HG02588 (cell line): Measurements from ENCODE around the gene CCL13.
A peak's percentile ranks its signal among the peaks of the same experiment; 100 is the strongest.

Experiments
- ATAC-seq: cut with Tn5 transposase; IDR thresholded peaks from one replicate; pipeline ENCODE4 v1.9.1; 2021; ENCODE audit warnings: mild to moderate bottlenecking, moderate library complexity; ENCODE audit not compliant: unreplicated experiment

The CCL13 gene

DNA sequence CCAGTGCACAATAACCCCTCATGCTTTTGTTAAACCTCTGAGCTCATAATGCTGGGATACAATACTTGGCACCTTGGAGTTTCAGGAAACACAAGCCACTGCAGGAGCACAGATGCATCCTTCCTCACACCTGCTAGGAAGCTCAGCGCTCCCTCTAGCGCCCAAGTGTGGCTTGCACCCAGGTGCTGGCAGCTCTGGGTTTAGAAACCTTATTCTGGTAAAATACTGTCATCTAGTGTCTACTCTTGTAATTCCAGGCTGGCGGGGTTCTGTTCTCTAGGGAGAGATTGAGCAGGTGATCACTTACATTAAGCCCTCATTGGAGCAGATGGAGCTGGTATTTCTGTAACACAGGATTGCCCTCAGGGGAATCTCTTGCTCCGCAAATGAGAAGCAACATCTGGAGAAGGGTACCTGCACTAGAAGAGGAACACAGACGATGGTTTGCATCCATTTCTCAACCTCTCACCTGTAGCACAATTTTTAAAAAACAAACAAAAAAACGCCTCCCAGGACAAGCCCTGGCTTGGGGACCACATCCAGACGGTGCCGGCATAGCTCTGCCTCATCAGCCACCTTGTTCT lies 5.3 kb downstream of the CCL13 start:
- ATAC-seq = no peak

DNA sequence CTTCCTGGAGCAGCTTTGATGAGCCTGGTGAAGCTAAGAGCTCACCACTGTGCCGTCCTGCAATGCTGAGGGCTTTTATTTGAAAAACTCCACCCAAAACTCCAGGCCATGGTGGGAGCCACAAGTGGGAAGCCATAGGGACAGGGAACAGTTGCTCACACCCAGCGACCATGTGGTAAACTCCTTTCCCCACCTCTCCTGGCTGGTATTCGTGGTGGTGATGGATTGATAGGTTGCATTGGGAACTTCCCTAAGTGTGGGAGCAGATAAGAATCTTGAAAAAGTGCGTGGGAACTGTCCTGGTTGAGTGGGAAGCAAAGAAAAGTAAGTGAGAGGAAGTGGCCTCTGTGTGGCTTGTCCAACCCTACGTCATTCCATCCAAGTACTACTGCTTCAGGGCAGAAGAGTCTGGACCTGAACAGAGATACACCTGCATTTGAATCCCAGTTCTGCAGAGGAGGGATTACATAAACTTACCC lies 6.9 kb downstream of the CCL13 start, which contains the start of gene CCL1:
Gene CCL1, minus strand, starts transcription at position 51 of the 479 bp plus-strand sequence. CDS start 72 bp downstream, outside the sequence.
- no peak for ATAC-seq

DNA sequence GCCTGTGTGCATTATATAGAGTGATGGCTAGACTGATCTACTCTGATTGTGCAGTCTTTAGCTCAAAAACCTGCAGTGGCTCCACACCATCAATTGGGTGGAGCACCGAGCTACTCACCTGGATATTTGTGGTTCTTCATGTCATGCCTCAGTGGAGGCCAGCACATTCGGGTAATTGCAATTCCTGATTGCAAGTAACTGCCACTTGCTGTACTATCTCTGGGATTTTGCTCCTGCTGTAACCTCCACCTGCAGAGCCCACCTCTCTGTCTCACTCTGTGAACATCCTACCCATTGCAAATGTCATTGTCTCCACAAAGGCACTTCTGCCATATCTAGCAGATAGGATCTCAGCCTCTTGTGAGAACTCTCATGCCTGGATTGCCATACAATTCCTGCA lies 8.5 kb downstream of the CCL13 start:
- no peak for ATAC-seq

DNA sequence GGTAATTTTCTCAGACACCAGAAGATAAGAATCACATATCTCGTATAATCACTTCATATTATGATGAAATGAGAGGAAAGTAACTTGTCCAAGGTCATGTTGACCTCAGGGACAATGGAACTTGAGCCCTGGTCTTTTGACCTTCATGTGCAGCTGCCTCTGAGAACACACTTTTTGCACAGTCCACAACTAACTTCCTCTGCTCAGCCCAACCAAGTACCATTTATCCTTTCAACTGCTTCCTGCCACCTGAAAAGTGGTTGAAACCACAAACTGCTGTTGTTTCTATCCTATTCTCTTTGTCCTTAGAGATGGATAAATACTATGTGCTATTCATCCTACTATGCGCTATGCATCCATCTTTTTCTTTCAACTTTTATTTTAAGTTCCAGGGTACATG lies 9.1 kb downstream of the CCL13 start:
- ATAC-seq = no peak

DNA sequence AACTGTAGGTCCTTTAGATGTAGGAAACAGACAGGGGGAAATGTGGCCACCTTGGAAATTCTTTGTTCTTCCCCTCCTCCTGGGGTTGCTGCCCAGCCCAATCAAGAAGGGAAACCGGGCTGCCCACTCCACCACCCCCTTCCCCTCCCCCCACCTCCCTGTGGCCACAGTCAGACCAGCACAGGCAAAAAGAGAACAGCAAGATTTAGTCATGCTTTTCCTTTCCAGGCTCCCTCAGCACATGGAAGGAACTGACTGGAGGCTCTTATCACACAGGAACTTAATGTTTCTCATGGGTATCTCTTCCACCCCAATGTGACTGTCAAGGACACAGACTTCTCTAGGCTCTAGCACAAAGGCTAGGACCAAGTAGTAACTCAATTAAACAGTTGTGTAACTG lies 9.7 kb downstream of the CCL13 start:
- no peak for ATAC-seq

DNA sequence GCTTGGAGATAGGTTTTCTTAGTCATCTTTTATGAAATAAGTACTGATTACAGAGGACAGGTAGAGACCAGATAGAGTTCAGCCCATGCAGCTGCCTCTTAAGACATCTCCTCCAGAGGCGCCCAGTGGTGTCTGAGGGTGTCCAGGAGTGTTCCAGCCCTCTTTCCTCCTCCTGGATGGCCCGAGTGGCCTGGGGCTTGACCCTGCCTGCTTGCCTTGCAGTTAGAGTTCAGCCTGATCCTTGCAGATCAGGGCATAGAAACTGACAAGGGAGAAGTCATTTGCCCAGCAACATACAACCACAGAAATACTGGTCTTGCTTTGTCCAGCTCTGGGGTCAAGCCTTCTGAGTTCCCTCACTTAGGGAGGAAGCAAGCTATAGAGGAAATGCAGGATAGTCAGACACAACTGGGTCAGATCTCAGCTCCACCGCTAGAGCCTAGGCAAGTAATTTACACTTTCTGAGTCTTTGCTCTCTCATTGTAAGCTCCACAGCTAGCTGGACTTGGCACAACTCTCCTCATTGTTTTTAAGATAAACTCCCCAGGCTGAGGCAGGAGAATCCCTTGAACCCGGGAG lies 10.3 kb downstream of the CCL13 start:
- no peak for ATAC-seq

DNA sequence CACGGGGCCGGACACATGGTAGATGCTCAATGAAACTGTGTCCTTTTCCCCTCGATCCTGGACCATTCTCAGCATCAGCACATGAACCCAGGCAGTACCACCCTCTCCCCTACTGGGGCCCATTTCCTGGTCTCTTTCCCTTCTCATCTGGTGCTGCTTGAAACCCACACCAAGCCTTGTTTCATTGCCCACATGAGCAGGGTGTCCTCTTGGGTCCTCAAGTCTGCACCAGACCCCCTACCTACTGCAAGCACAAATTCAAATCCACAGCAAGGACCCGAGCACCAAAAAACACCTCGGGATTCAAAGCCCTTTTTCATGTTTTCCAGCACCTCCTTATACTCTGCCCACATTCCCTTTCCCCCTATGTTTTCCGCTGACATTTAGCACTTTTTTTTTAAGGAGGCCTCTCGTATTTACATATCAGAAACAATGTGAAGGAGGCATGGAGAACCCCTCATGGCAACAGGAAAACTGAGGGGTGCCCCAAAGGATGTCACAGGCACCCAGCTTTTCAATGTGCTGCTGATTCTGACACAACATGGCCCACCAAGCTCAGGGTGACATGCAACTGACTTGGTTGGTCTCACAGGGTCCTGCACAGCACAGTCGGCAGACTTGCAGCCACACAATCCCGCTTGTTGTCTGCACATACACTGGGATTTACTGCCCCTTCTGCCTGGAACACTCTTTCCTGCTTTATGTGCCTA lies 11.4 kb downstream of the CCL13 start:
- ATAC-seq = no peak

DNA sequence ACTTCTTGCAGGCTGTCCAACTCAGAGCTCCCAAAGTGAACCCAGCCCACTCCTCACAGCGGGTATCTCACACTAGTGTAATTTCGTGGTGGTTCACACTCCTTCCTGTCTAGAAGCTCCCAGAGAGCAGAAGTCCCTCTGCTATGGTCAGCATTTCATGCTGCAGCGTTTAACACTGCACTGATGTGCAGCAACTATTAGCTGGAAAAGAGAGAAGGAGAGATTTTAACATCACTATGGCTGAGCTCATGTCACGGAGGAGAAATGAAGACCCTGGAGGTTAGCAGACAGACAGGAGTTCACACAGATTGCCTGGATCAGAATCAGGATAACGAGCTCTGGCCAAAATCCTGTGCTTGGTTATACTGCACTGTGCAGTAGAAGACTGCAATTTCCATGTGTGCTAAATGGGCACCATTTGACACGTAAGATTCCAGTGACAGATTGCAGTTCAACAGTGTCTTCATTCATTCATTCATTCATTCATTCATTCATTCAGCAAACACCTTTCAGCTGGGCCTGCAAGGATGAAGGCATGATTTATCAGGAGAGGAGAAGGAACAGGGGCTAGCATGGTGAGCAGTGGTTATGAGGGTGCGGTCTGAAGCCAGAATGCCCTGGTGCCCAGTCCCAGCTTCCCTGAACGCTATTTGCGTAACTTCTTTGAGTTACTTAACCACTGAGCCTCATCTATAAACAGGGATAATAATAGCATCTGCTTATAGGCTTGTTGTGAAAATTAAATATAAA lies 12.1 kb downstream of the CCL13 start:
- no peak for ATAC-seq

DNA sequence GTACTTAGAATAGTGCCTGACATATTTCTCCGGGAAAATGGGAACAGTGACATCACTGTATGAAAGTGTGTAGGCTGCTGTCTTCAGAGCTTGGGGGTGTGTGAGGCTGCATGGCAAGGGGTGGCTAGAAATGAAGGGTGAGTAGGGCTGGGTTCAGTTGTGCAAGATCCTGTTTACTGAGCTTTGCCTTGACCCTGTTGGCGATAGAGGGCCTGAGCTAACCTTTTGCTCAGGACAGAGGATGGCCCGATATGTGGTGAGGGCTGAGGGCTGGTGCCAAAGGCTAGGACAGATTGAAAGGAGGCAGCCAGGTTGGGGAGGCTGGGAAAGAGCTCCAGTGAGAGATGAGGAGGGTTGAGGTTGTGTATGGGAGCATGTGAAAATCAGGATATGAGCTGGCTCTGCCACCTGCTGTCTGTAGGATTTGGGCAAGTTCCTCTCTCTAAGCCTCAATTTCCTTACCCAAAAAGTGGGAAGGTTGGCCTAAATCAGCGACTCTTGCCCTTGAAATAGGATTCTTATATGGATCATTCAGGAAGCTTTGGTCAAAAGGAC lies 12.7 kb downstream of the CCL13 start:
- no peak for ATAC-seq

DNA sequence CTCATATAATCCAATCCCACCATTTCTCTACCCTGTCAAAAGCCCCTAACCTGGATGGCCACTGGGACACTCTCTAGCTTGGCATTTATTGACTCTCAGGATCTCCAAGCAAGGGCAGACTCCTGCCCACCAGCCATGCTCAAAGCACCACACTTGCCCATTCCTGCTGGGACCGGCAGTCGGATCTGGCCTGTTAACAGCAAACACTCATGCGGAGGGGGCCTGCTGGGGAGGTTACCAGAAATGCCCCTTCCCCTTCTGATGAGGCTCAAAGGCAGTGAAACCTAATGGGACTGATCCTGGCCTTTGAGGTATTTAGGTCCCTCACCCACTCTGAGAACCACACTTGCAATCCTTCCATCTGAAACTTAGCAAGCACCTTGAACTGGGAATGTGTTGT lies 13.3 kb downstream of the CCL13 start:
- no peak for ATAC-seq

DNA sequence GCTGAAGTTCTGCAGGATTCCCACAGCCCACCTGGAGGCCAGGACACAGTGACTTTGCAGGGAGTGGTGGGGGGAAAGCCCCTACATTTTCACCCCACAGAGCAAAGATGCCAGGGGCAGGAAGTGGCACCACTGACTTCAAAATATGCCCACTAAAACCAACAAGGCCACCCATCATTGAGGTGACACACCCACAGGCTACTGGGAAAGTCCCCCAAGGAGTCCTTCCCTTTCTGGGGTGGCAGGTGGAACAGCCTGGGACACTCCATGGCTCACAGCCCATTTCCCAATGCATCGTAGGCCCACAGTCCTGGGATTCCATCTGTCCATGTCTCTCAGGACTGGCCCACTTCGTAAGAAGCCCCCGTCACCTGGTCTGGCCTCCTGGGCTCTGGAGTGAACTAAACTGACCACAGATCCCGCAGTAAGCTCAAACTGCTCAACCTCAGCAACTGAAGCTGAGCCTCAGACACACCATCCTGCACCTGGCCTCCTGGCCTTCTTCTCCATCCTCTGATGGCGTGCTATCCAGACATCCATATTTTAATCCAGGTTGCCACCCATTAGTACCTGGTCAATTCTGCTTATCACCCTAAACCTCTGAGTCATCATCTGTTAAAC lies 14.2 kb downstream of the CCL13 start:
- ATAC-seq = no peak

DNA sequence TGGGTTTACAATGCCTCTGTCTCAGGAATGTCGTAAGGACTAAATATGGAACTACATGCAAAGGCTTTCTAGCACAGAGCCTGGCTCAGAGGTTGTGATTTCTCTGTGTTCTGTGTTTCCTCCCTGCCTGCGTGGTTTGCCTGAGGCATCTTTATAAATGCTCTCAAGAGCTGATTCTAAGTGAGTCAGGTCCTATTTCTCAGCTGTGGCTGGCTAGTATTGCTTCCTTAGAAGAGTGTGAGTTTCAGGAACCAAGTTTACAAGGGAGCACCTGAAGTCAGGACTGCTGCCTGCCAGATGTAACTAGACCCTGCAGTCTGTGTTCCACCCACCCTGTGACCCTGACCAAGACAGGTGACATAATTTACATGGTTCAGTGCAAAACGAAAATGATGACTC lies 14.7 kb downstream of the CCL13 start:
- ATAC-seq = no peak

DNA sequence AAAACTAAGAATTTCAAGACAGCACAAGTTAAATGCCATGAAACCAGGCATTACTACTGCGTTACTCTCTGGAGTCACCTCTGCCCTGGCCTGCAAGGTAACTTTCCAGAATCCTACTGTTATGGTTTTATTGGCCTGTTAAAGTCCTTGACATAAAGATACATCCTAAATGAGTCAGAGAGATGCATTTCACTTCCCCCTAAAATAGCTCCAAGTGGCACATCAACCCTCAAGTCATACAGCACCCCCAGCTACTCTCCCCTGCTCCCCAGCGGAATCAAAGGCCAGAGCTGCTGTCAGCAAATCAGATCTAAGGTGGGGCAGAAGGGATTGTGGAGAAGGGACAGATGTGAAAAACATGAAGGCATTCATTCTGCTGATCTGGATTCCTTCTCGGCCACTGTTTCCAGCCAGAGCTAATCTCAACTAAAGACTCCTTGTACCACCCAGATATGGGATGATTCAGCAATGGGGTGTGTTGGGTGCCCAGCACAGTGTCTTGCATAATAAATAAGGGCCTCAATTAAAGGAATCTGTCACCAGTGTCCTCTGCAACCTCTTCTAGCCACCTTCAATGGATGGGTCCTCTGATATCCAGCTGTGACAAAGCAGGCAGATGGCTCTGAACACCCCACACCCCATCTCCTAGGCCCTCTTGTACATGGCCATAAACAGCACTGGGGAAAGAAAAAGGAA lies 15.3 kb downstream of the CCL13 start:
- ATAC-seq = no peak

DNA sequence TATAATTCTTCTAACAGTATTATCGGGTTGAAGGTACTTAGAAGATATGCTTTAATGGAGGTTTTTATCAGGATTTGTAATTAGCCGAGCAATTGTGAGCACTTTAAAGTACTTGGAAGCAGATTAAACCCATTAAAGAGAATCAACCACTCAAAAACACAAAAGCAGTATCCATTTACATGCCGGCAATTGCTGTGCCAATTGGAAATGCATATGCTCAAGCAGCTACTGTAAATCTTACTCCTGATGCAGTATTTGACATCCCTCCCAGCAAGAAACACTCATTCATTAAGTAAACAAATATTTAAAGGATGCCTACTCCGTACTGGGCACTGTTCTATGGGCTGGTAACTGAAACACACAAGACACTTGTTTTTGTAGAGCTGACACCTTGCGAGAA lies 18.2 kb downstream of the CCL13 start:
- ATAC-seq = no peak

DNA sequence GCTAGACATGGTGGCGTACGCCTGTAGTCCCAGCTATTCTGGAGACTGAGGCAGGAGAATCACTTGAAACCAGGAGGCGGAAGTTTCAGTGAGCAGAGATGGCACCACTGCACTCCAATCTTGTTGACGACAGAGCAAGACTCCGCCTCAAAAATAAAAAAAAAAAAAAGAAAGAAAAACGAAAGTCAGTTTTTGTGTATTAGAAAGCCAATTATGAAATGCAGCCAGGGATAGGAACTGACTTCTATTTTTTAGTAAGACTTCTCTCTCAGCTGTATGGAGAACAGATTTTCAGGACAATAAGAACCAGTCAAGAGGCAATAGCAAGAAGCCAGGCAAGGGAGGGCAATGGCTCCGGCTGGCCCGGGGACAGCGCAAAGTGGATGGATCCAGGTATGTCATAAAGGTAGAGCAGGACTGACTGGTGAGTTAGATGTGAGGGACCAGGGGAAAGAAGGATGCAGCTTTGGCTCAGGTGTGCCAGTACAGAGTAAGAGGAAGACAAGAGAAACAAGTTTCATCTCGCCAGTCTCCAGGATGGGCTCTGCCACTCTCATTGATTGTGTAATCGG lies 19.2 kb downstream of the CCL13 start:
- ATAC-seq = no peak

DNA sequence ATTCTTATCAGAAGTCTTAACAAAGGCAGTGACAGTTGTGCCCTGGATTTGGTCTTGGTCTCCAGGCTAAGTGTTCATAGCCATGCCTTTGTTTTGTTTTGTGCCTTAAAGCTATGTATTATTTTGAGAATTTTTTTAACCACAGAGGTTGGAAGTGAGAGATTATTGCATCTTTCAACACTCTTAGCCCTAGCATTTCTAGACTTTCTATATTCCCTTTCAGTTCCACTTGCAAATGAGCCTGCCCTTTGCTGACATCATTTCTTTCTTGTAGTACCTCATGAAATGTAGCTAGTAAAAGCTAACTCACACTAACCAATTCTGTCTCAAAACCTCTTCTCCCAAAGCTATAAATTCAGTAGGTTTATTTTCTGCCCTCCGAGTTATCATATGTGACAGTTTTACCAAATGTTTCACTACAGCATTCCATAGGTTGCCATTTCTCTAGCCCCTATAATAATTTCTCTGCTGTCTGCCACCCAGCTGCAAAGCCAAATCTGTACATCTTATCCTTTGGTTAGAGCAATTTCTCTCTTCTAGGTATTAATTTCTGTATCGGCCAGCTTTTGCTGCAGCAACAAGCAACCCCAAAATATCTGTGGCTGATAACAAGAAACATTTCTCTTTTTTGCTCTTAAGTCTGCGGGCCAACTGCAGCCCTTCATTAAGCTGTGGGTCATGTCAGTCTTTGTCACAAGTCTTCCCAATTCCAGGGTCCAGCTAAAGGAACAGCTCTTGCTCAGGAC lies 21.0 kb downstream of the CCL13 start:
- peak; percentile 54 for ATAC-seq

DNA sequence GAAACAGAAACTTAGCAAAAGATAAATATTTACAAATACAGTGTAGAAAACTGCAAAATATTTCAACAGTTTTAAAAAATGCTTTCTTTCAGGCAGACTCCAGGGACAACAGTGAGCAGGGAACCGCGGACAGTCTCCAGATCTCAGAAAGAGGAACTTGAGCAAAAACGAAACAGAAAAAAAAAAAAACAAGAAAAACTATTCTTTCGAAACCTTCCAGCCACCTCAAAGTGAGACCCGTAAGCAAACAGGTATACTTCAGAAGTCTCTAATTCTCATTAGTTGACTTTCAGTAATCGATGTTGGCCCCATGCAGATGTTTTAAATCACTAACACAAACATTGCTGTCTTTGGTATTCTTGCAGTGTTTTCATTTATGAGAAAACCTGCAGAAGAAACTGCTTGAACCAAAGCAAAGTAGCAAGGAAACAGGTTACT lies 22.4 kb downstream of the CCL13 start:
- peak; percentile 73 for ATAC-seq

DNA sequence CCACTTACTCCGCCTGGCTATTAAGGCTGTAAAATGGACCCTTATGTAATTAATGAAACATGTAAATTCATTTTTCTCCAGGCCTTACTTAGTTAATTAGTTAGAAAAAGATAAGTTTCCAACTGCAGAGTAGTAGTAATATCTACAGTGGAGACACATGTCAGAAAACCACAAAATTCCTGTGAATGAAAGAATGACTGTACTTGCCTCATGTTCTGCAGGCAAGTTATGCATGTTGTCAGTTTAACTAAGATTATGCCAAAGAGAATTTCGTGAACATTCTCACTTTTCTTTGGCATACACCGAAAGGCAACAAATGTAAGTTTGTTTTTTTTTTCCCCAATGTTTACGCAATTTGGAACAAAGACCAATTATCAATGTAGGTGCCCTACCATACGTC lies 23.6 kb downstream of the CCL13 start:
- ATAC-seq = no peak

DNA sequence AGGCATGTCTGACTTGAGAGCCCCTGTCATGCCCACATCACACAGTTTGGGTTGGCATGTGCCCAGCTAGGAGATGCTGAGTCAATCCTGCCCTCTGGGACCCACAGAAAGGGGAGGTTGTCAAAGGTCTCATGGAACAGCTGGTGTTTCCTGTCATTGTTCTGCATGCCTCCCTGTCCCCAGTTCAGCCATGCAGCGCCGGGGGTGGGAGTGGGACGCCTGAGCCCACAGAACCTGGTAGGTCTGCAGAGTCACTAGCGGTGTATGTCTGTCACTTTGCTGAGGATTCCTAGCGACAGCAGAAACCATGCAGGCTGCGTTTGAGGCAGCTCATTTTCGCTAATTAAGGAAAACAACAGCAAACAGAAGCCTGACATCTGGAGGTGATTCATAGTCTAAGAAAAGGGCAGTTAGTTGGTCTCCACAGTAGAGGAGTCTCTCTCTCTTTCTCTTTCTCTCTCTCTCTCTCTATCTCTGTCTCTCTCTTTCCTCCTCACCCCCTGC lies 26.4 kb downstream of the CCL13 start:
- ATAC-seq = no peak
